Effector CD4-positive, alpha-beta T cell (primary cell): ENCODE measurements around the gene CYB561A3.

Source experiments
- DNase-seq: peaks from one replicate; pipeline ENCODE4 v3.0.0-alpha.2; 2020

The CYB561A3 gene

GRCh38 chr11:61315260-61315659, 46.4 kb downstream of the CYB561A3 start:
- no peak for DNase-seq

GRCh38 chr11:61310749-61311148, 50.9 kb downstream of the CYB561A3 start:
- no peak for DNase-seq

- DNase-seq, result no peak
Measured at GRCh38 chr11:61309739-61310138, 51.9 kb downstream of the CYB561A3 start.

GRCh38 chr11:61309141-61309540, 52.5 kb downstream of the CYB561A3 start:
- DNase-seq, result no peak

- DNase-seq, result no peak
Measured at GRCh38 chr11:61307354-61307753, 54.3 kb downstream of the CYB561A3 start.

- DNase-seq, result no peak
Measured at GRCh38 chr11:61306221-61306620, 55.5 kb downstream of the CYB561A3 start.

- no peak for DNase-seq
Measured at GRCh38 chr11:61305417-61305816, 56.3 kb downstream of the CYB561A3 start.

GRCh38 chr11:61303725-61304124, 58.0 kb downstream of the CYB561A3 start:
- no peak for DNase-seq

- no peak for DNase-seq
Measured at GRCh38 chr11:61302550-61302949, 59.1 kb downstream of the CYB561A3 start.
